IPS-15b (cell line): ENCODE data around the gene PMFBP1.

ENCODE experiments used
- H3K27me3 ChIP-seq: one replicate; pipeline ENCODE4 v1.6.1; 2013; ENCODE audit warnings: low read length; ENCODE audit not compliant: control insufficient read depth, insufficient read depth
- H3K36me3 ChIP-seq: one replicate; pipeline ENCODE4 v1.6.1; 2013; ENCODE audit warnings: low read length; ENCODE audit not compliant: control insufficient read depth, insufficient read depth
- H3K4me1 ChIP-seq: one replicate; pipeline ENCODE4 v1.6.1; 2013; ENCODE audit warnings: mild to moderate bottlenecking, low read length; ENCODE audit not compliant: control insufficient read depth, insufficient read depth
- H3K4me3 ChIP-seq: one replicate; pipeline ENCODE4 v1.5.1; 2013; ENCODE audit warnings: low read depth, low read length
- H3K9ac ChIP-seq: one replicate; pipeline ENCODE4 v1.6.1; 2013; ENCODE audit warnings: low read depth, mild to moderate bottlenecking, low read length
- H3K9me3 ChIP-seq: one replicate; pipeline ENCODE4 v1.6.1; 2013; ENCODE audit warnings: mild to moderate bottlenecking, low read length; ENCODE audit not compliant: control insufficient read depth, insufficient read depth

The PMFBP1 gene

GRCh38 chr16:72110662-72111615 lies 61.0 kb downstream of the PMFBP1 start:
- no peak overlapping the region for H3K4me3 ChIP-seq
- H3K9me3 ChIP-seq = no peaks in the 10 kb centered on the region
- peaks cover 53% of the 10 kb centered on the region for H3K36me3 ChIP-seq
- no peaks in the 10 kb centered on the region for H3K4me1 ChIP-seq
- H3K9ac ChIP-seq = no peak overlapping the region
- H3K27me3 ChIP-seq = no peaks in the 10 kb centered on the region

DNA sequence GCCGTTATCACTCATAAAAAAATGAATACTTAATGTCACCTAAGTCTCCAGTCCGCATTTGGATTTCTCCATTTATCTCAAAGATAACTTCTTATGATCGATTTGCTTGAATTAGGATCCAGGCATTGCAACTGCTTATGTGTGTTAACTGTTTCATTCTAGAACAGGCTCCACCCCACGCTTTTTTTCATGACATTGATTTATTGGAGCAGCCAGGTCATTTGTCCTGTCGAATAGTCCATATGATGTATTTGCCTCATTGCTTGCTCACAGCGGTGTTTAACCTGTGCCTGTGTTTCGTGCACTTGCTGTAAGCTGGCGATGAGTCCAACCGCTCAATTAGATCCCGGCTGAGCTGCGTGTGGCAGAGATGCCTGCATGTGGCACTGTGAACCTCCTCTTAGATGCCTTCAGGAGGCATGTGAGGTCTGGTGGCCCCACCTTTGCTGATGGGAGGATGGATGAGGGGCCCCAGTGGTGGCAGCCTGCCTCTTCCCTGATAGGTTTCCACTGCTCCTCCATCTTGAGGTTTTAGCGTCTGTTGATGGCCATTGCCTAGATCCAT lies 61.9 kb downstream of the PMFBP1 start:
- no peak overlapping the region for H3K4me3 ChIP-seq
- no peaks in the 10 kb centered on the region for H3K4me1 ChIP-seq
- peaks cover 62% of the 10 kb centered on the region for H3K36me3 ChIP-seq
- H3K27me3 ChIP-seq = no peaks in the 10 kb centered on the region
- H3K9ac ChIP-seq = no peak overlapping the region
- H3K9me3 ChIP-seq = no peaks in the 10 kb centered on the region

- Histone ChIP-seq H3K4me1 (no peaks in the 10 kb centered on the region), H3K27me3 (no peaks in the 10 kb centered on the region), H3K9ac (no peak overlapping the region), H3K9me3 (no peaks in the 10 kb centered on the region), H3K4me3 (no peak overlapping the region), H3K36me3 (peaks cover 65% of the 10 kb centered on the region)
Measured at GRCh38 chr16:72109300-72109699, 62.7 kb downstream of the PMFBP1 start.

GRCh38 chr16:72108353-72109102 lies 63.4 kb downstream of the PMFBP1 start:
- no peaks in the 10 kb centered on the region for H3K4me1 ChIP-seq
- H3K36me3 ChIP-seq = peaks cover 73% of the 10 kb centered on the region
- no peaks in the 10 kb centered on the region for H3K9me3 ChIP-seq
- H3K4me3 ChIP-seq = no peak overlapping the region
- H3K27me3 ChIP-seq = no peaks in the 10 kb centered on the region
- no peak overlapping the region for H3K9ac ChIP-seq

- Histone ChIP-seq H3K4me1 (no peaks in the 10 kb centered on the region), H3K9ac (no peak overlapping the region), H3K27me3 (no peaks in the 10 kb centered on the region), H3K36me3 (peaks cover 81% of the 10 kb centered on the region), H3K4me3 (no peak overlapping the region), H3K9me3 (no peaks in the 10 kb centered on the region)
Measured at GRCh38 chr16:72107371-72107770, 64.6 kb downstream of the PMFBP1 start.

GRCh38 chr16:72105978-72106377 lies 66.0 kb downstream of the PMFBP1 start:
- peaks cover 85% of the 10 kb centered on the region for H3K36me3 ChIP-seq
- H3K9me3 ChIP-seq = no peaks in the 10 kb centered on the region
- H3K27me3 ChIP-seq = no peaks in the 10 kb centered on the region
- H3K4me1 ChIP-seq = no peaks in the 10 kb centered on the region
- H3K9ac ChIP-seq = no peak overlapping the region
- no peak overlapping the region for H3K4me3 ChIP-seq

GRCh38 chr16:72104905-72105304 lies 67.0 kb downstream of the PMFBP1 start:
- H3K4me1 ChIP-seq = no peaks in the 10 kb centered on the region
- H3K36me3 ChIP-seq = peaks cover 83% of the 10 kb centered on the region
- no peaks in the 10 kb centered on the region for H3K27me3 ChIP-seq
- no peak overlapping the region for H3K9ac ChIP-seq
- H3K9me3 ChIP-seq = no peaks in the 10 kb centered on the region
- H3K4me3 ChIP-seq = no peak overlapping the region

GRCh38 chr16:72101195-72101594 lies 70.8 kb downstream of the PMFBP1 start:
- Histone ChIP-seq H3K36me3 (peaks cover 69% of the 10 kb centered on the region), H3K4me1 (no peaks in the 10 kb centered on the region), H3K9ac (no peak overlapping the region), H3K9me3 (no peaks in the 10 kb centered on the region), H3K4me3 (no peak overlapping the region), H3K27me3 (no peaks in the 10 kb centered on the region)

- Histone ChIP-seq H3K4me1 (peaks cover 3% of the 10 kb centered on the region), H3K4me3 (no peak overlapping the region), H3K27me3 (no peaks in the 10 kb centered on the region), H3K36me3 (peaks cover 55% of the 10 kb centered on the region), H3K9me3 (no peaks in the 10 kb centered on the region), H3K9ac (no peak overlapping the region)
Measured at GRCh38 chr16:72099377-72099818, 72.6 kb downstream of the PMFBP1 start.

DNA sequence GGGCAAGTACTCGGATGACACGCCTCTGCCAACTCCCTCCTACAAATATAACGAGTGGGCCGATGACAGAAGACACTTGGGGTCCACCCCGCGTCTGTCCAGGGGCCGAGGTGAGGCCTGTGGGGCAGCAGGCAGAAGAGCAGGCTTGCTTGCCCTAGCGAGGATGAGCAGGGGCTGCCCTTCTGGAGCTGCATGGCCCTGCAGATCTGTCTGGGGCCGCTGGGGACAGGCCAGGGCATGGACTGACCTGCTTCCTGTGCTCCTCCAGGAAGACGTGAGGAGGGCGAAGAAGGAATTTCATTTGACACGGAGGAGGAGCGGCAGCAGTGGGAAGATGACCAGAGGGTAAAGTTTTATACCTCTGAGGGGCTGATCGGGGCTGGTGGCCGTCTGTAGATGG lies 73.0 kb downstream of the PMFBP1 start:
- no peaks in the 10 kb centered on the region for H3K27me3 ChIP-seq
- H3K9me3 ChIP-seq = no peaks in the 10 kb centered on the region
- H3K36me3 ChIP-seq = peaks cover 50% of the 10 kb centered on the region
- no peak overlapping the region for H3K9ac ChIP-seq
- no peak overlapping the region for H3K4me3 ChIP-seq
- H3K4me1 ChIP-seq = peaks cover 3% of the 10 kb centered on the region

DNA sequence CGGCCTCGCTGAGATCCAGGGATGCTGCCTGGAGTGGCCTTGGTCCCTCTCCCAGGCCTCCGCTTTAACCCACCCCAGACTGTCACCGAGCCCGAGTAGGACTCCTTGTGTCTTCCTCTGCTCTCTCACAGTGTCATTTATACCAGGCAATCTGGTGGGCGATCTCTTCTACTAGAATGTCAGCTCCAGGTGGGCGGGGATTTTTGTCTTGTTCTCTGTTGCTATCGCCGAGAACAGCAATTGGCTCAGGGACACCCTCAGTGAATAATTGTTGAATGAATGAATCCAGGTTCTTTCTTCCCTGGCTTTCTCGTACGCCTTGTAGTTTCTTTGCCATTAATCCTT lies 77.7 kb downstream of the PMFBP1 start:
- peaks cover 13% of the 10 kb centered on the region for H3K36me3 ChIP-seq
- H3K4me3 ChIP-seq = peak overlapping the region; percentile 97
- H3K27me3 ChIP-seq = no peaks in the 10 kb centered on the region

More for the DNA sequence above, 77.7 kb downstream of the PMFBP1 start:
- peak overlapping the region; percentile 93 for H3K9ac ChIP-seq
- no peaks in the 10 kb centered on the region for H3K9me3 ChIP-seq
- peaks cover 3% of the 10 kb centered on the region for H3K4me1 ChIP-seq
